ENCODE data around the gene SLC16A2.
"Not testable (repeated sequence)": the region's sequence is repeated elsewhere in the genome, so short reads cannot be mapped to it uniquely, and the experiment has no call there.

The SLC16A2 gene

DNA sequence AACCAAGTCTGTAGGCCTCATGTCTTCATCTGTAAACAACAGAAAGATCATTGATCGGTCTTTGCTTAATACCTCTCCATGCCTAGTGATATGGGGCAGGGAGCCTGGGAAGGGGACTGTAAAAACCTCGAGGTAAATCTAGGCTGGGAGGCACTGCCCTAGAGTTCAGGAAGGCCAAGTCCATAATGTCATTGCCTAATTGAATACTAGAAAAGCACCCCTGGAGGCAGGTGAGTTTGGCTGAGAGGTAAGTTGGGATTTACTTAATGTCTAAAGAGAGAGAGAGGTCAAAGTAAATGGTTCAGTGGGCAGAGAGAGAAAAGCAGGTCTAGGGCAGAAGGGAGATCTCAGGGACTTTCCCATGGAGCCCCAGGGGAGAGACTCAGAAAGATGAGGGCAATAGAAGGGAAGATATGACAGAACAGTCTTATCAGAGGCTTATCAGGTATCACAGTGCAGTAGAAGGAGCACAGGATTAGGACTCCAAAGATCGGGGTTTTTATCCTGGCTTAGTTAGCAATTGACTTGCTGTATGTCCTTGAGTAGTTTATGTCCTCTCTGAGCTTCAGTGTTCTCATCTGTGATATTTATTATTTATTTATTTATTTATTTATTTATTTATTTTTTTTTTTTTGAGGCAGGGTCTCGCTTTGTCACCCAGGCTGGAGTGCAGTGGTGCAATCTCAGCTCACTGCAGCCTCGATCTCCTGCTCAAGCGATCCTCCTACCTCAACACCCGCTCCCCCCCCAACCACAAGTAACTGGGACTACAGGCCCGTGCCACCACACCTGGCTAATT, 85.2 kb downstream of the SLC16A2 start:
- no peak for DNase-seq (ENCODE audit: low spot score)

DNA sequence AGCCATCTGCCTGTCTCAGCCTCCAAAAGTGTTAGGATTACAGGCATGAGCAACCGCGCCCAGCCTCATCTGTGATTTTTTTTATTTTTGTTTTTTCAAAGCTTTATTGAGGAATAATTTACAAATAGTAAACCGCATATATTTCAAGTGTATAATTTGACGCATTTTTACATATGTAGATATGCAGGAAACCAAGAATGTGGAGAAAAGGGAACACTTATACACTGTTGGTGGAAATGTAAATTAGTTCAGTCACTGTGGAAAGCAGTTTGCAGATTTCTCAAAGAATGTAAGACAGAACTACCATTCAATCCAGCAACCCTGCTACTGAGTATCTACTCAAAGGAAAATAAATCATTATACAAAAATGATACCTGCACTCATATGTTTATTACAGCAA, 85.9 kb downstream of the SLC16A2 start:
- DNase-seq (ENCODE audit: low spot score) = no peak

DNA sequence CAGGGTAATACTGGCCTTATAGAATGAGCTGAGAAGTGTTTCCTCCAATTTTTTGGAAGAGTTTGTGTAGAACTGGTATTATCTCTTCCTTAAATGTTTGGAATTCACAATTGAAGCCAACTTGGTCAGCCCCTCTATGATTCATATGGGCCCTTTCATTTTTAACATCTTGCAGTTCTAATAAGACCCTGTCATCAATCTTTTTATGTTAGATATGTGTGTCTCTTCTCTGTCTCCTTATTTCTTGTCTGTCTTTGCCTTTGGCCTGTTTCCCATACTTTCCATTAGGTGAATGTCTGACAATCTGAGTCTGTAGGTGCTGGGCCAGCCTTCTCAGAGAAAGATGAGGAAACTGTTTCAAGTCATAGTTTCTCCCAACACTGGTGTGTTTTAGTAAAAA, 88.7 kb downstream of the SLC16A2 start:
- no peak for DNase-seq (ENCODE audit: low spot score)

GRCh38 chrX:74510401-74510800, 89.1 kb downstream of the SLC16A2 start:
- DNase-seq (ENCODE audit: low spot score) = no peak

GRCh38 chrX:74511704-74512103, 90.4 kb downstream of the SLC16A2 start:
- DNase-seq (ENCODE audit: low spot score) = no peak

DNA sequence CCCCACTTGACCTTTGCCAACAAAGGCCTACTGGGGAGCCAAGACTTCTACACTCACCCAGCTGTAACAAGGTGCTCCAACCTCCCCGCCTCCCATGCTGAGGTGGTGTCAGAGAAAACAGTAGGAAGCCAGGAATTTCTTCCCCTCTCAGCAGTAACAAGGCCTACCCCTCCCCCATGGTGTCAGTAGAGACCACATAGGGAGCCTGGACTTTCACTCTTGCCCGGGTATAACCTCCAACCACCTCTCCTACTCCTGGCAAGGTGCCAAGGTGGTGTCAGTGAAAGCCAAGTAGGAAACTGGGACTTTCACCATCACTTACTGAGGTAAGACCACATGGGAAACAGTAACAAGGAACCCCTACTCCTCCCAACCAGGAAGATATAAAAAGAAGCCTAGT, 93.1 kb downstream of the SLC16A2 start:
- DNase-seq (ENCODE audit: low spot score) = no peak

DNA sequence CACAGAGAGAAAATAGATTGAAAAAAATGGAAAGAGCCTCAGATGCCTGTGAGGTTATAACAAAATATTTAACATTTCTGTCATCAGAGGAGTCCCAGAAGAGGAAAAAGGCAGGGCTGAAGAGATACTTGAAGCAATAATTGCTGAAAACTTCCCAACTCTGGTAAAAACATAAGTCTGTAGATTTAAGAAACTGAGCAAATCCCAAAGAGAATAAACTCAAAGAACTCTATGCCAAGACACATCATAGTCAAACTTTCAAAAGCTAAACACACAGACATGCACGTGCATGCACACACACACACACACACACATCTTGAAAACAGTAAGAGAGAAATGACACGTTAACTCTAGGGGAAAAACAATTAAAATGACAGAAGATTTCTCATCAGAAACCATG, 94.1 kb downstream of the SLC16A2 start:
- no peak for DNase-seq (ENCODE audit: low spot score)

- DNase-seq (ENCODE audit: low spot score) = not testable (repeated sequence)
Observed at GRCh38 chrX:74516013-74516412, 94.7 kb downstream of the SLC16A2 start.

DNA sequence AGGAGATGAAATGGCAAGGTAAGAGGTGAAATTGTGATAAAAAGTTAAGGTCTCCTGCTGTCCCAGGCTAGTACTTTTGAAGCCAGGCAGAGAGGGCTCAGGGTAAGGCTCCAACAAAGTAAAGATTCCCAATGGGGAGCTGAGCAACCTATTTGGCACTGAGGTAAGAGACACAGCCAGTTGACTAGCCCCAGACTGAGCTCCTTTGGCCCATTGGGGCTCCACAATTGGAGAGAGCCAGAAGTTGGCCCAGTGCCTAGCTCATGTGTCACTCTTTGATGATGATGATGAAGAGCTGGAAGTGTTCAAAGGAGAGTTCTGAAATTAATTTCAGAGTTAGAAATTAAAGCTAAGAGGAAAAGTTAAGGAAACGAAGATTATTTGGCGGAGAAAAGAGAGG, 98.6 kb downstream of the SLC16A2 start:
- no peak for DNase-seq (ENCODE audit: low spot score)

DNA sequence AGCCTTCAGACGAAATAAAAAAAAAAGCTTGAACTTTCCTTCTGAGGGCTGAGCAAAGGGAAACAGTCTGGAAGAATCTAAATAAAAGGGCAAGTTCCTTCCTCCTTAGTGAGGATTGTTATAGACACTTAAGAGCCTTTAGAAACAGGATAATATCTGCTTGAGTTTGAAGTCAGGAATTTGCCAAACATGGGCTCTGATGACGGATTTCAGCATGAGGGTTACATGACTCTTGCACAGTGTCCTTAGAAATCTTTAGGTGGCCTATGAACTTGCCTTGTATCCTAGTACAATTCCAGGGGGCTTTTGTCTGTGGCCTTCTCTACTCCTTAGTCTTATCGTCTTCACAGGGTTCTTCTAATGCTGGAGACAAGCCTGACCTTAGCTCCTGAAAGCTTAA, 99.0 kb downstream of the SLC16A2 start:
- DNase-seq (ENCODE audit: low spot score) = no peak

- DNase-seq (ENCODE audit: low spot score) = no peak
Observed at GRCh38 chrX:74520896-74521295, 99.6 kb downstream of the SLC16A2 start.

DNA sequence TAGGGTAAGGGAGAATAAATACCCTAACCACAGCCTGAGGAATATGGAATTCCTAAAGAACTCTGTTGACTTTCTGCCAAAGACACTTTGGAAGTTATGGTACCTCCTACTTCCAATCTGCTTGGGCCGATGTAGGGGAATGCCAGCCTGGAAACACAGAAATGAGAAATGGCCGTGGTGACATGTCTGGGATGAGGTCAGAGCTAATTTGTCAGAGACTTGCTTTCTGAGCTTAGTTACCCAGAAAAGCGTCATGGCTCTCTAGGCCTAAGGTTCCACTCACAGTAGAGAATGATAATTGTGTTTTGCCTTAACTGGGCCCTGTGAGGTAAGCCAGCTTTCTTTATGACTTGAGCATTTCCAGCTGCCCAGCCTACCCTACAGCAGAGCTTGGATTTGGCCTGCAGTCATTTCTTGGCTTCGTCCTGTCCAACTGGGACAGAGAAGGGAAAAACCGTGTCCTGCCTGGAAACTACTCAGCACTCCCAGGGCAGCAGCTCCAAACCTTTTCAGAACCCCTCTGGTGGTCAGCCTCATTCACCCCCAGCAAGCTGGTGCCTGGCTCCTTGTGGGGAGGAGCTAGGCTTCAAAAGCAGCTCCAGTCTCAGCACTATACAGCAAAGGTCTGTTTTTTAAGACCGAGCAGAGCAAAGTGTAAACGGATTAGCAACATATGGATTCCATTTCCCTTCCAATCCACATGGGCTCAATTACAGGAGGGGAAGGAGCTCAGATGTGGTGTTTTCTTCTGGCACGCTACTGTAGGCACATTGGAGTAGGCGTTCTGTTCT, 100.9 kb downstream of the SLC16A2 start:
- no peak for DNase-seq (ENCODE audit: low spot score)

- no peak for DNase-seq (ENCODE audit: low spot score)
Observed at GRCh38 chrX:74523224-74523623, 101.9 kb downstream of the SLC16A2 start.

DNA sequence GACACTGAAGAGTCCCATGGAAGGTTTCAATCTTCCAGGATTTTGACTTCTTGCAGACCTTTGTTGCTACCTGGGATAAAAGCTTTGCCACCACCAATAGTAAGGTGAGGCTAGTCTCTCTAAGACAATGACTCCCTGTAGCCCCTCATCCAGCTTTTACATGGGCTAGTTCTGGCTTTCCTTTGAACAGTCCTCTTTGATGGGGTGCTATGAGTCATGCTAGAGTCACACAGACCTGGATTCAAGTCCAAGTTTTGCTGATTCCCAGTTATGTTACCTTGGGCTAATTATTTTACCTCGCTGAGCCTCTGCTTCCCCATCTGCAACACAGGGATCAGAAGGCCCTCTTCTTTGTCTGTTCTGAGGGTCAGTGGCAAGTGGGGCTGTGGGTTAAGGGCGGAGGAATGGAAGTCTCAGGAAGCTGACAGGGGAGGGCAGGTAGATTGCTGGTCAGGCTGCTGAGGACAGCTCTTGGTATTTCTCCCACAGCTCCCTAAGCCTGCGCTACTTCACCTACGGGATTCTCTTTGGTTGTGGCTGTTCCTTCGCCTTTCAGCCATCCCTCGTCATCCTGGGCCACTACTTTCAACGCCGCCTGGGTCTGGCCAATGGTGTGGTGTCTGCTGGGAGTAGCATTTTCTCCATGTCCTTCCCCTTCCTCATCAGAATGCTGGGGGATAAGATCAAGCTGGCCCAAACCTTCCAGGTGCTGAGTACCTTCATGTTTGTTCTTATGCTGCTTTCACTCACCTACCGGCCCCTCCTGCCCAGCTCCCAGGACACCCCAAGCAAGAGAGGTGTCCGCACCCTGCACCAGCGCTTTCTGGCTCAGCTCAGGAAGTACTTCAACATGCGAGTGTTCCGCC, 102.8 kb downstream of the SLC16A2 start:
- no peak for DNase-seq (ENCODE audit: low spot score)

- DNase-seq (ENCODE audit: low spot score) = no peak
Observed at GRCh38 chrX:74525116-74525515, 103.8 kb downstream of the SLC16A2 start.

DNA sequence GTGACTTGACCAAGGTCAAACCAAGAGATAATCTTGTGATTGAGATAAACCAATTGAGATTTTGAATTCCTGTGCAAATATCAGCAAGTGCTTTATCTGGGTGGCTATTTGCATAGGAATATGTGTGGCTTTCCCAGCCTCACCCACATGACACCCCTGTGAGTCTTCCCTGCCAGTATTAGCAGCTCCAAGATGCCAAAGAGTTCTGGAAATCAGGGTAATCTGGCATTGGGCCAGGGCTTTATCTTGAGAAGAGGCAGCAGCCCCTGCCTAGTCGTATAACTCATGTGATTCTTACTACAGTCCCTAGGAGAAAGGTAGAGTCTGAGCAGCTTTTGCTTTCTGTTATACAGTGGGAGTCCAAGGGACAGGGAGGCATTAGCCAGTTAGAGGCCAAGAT, 105.5 kb downstream of the SLC16A2 start:
- DNase-seq (ENCODE audit: low spot score) = no peak

DNA sequence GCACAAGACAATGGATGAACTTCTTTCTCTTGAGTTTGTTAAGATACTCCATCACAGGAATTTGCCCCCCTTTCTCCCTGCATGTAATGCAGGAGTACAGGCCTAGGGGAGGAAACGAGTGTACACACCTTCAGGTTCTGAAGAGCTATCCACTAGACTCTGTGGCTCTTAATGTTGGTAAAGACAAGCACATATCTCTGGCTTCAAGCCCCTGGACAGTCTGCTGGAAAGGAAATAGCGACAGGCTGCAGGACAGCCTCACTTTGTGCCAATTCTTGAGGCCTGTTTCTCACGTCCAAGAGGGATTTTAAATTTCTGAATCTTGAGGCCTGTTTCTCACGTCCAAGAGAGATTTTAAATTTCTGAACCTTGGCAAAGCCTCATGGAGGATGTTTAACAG, 106.1 kb downstream of the SLC16A2 start:
- no peak for DNase-seq (ENCODE audit: low spot score)

DNA sequence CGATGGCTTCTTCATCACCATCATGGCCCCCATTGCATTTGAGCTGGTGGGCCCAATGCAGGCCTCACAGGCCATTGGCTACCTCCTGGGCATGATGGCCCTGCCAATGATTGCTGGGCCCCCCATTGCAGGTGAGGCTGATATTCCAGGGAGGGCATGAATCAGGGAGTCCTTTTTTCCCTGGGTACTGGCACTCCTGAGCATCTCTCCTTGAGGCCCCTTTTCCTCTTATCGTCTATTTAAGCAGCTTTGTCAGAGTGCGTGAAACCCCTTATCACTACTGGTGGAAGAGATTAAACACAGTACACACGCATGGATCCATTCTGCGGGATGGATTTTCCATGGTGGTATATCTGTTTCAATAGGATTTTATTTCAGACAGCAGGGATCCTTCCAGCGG, 108.0 kb downstream of the SLC16A2 start:
- no peak for DNase-seq (ENCODE audit: low spot score)

- no peak for DNase-seq (ENCODE audit: low spot score)
Observed at GRCh38 chrX:74531081-74531480, 109.8 kb downstream of the SLC16A2 start.

- DNase-seq (ENCODE audit: low spot score) = no peak
Observed at GRCh38 chrX:74534569-74535038, 113.3 kb downstream of the SLC16A2 start.

DNA sequence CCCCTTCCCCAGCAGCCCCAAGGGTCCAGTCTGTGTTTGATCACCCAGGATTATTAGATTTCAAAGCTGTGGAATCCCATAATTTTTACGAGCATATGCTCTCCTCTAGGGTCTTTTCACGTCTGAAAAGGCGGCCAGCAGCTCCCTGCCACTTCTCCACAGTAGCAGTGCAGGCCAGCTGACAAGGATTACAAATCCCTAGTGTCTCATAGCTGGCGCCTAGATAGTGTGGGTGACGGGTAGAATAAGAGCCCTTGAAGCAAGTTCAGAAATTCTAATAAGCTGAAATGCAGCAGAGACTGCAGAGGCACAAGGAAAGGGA, 113.8 kb downstream of the SLC16A2 start:
- DNase-seq (ENCODE audit: low spot score) = no peak

DNA sequence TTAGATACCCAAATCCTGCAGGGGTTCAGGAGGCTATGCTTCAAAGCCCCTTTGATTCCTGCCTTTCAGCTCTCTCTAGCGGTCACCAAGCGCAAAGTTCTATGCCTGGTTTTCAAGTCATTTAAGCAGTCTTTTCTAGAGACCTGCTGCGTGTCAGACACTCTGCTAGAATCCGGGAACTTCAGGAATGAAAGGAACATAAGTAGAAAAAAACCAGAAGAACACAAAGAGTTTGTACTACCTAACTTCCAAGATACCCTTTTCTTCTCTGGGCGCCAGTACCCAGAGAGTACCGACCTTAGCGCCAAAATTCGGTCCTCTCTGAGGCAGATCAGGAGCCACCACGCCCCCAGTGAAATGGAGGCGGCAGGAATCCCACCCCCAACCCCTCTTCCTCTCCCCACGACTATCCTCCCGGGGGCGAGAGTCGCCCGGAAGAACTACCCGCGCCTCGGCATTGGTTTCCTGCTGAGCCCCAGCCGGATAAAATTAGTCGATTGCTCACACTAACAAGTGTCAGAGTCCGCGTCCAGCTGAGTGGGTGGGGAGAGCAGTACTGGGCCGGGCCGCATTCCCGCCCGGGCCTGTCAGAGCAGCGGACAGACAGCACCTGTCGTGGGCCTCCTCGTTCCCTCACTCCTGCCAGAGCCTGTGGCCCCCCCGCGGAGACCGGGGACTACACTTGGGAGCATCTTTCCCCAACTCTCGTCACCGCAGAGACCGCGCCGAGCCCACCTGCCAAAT, 114.3 kb downstream of the SLC16A2 start:
- DNase-seq (ENCODE audit: low spot score) = no peak

Measured in hematopoietic multipotent progenitor cell treated with erythropoietin and hydrocortisone succinate and interleukin-3 and kit ligand, for 17 days (in vitro differentiated cells).